HG02852 (cell line): ENCODE results near the gene RMND5B.
"Not testable (repeated sequence)": the region's sequence is repeated elsewhere in the genome, so short reads cannot be mapped to it uniquely, and the experiment has no call there.

ENCODE experiments used
- ATAC-seq: cut with Tn5 transposase; IDR thresholded peaks from one replicate; pipeline ENCODE4 v1.9.1; 2021; ENCODE audit warnings: mild to moderate bottlenecking, moderate library complexity; ENCODE audit not compliant: unreplicated experiment

Gene RMND5B, protein sequence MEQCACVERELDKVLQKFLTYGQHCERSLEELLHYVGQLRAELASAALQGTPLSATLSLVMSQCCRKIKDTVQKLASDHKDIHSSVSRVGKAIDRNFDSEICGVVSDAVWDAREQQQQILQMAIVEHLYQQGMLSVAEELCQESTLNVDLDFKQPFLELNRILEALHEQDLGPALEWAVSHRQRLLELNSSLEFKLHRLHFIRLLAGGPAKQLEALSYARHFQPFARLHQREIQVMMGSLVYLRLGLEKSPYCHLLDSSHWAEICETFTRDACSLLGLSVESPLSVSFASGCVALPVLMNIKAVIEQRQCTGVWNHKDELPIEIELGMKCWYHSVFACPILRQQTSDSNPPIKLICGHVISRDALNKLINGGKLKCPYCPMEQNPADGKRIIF

GRCh38 chr5:178130576-178131445, at the start of gene RMND5B:
RMND5B (plus strand) TSS chr5:178131014; CDS start chr5:178138120, 7,106 bp downstream.
- peak; percentile 86 for ATAC-seq

- no peak for ATAC-seq
These were observed 49.1 kb upstream of the RMND5B start for GRCh38 chr5:178081571-178082243.

DNA sequence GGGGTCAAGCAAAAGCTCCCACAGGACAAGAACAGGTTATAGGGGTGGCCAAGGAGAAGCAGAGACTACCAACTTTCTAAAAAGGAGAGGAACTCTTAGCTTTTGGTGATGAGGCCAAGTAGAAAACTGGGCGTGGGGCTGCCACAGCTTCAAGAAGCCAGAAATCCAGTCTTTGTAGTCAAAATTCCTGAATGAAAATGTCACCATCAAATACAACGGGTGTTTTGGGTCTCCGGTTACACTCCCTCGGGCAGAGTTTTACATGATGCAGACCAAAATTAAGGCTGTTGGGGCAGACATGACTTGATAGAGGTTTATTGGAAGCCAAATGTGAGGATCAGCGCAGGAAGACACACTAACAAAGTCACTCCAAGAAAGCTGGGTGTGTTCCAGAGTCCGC, 46.9 kb upstream of the RMND5B start:
- ATAC-seq = no peak

DNA sequence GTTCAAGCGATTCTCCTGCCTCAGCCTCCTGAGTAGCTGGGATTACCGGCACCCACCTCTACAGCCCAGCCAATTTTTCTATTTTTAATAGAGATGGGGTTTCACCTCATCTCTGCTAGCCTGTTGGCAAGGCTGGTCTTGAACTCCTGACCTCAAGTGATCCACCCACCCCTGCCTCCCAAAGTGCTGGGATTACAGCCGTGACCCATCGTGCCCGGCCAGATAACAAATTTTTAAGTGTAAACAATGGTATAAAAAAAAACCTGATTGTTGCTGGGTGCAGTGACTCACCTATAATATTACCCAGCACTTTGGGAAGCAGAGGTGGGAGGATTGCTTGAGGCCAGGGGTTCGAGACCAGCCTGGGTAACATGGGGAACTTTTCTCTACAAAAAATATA, 45.5 kb upstream of the RMND5B start:
- ATAC-seq = no peak

GRCh38 chr5:178086266-178086665, 44.5 kb upstream of the RMND5B start:
- ATAC-seq = no peak

DNA sequence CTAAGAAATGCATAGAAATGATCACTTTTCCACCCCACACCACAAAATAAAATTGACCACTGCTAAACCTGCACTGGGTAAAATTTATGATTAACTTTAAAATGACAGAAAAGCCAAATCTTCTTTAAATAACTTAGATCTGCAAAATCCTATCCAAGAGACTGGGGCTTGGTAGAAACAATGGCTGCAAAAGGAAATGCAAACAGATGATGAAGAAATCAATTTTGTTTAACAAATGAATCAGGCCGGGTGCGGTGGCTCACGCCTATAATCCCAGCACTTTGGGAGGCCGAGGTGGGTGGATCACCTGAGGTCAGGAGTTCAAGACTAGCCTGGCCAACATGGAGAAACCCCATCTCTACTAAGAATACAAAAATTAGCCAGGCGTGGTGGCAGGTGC, 43.6 kb upstream of the RMND5B start:
- ATAC-seq = not testable (repeated sequence)

DNA sequence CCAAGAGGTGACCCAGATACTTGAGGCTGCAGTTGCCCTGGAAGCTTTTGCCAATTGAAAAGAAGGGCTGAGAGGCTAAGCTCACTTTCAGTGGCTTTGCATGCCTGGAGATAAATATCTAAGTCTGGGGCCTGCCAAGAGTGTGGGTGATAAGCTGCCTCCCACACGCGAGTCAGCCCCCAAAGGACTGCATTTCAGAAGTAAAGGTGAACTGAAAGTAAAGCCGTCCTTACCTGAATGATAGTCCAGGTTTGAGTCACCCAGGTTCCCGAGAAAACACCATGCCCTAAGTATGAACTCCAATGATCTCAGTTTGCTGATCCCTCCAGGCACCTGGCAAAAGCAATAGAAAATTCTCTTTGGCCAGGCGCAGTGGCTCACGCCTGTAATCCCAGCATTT, 40.0 kb upstream of the RMND5B start:
- peak; percentile 61 for ATAC-seq

DNA sequence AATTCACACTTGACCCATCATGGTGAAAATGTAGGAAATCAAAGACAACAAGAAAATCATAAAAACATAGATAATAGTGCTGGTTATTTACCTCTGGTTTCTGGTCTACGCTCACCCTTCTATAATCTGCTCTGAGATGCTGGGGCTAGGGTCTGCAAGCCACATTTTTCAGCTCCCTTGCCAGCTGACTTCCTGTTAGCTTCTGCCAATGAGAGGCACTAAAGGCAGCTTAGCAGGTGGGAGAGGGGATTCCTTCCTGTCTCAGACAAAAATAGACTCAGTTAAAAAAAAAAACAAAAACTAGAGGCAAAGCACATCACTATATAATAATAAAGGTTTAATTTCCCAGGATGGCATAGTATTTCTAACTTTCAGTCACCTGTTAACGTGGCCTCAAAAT, 37.7 kb upstream of the RMND5B start:
- ATAC-seq = no peak

DNA sequence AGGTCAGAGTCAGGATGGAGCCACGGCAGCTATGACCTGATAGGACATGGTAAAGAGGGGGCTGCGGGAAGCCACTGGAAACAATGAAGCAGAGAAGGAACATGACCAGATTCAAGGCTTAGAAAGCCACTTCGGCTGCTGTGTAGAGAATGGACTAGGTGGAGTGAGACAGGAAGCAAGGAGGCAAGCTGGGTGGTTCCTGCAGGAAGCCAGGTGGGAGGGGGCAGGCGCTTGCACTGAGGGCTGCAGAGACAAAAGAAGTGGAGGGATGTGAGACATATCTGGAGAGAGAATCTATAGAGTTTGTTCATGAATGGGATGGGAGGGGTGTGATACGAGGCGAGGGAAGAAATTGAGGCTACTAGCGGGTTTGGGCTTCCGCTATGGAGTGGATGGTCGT, 36.5 kb upstream of the RMND5B start:
- no peak for ATAC-seq

DNA sequence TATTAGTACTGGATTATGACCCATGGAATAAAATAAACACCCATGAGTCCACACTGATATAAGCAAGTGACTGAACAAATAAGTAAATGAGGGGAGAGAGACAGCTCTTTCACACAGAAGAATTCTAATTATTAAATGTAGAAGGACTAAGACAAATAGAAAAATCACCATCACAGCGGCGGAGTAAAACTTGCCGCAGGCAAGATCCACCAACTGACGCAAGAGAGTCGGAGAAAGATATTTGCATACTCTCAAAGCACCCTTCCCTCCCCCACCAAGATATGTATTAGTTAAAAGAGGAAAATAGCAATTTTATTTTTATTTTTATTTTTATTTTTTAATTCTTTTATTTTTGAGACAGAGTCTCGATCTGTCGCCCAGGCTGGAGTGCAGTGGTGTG, 32.1 kb upstream of the RMND5B start:
- ATAC-seq = no peak

- ATAC-seq = no peak
These were observed 27.2 kb upstream of the RMND5B start for GRCh38 chr5:178103612-178104011.

- no peak for ATAC-seq
These were observed 26.3 kb upstream of the RMND5B start for GRCh38 chr5:178104492-178104891.

DNA sequence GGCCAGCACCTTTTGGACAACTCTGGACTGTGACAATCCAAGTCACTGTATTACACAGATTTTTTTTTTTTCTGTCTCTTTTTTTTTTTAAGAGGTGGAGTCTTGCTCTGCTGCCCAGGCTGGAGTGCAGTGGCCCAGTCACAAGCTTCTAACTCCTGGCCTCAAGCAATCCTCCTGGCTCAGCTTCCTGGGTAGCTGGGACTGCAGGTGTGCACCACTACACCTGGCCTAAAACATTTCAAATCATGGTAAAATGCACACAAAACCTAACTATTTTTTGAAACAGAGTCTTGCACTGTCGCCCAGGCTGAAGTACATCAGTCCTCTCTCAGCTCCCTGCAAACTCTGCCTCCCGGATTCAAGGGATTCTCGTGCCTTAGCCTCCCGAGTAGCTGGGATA, 24.7 kb upstream of the RMND5B start:
- ATAC-seq = no peak

DNA sequence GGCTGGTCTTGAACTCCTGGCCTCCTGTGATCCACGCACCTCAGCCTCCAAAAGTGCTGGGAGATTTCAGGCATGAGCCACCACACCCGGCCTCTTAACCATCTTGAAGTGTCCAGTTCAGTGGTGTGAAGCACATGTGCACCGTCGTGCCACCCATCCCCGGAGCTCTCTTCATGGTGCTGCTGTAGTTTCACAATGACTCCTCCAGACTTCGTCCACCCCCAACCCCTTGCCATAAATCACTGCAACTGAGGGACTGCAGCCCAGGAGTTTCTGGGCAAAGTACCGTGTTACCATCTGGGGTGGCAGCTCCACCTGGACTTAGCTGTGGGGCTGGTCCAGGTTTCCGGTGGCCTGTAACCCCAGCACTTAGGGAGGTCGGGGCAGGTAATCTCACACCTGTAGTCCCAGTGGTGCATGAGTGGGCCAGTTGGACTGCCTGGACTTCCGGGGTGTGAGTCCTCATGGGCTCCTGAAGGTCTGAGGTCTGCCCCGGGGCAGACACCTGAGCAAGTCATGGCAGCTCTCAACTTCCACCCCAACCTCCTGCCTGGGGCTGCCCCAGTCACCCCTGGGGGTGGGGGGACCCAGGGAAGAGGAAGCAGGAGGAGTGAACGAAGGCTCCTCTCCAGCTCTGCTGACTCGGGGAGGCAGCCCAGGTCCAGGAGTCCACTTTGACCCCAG, 24.1 kb upstream of the RMND5B start:
- no peak for ATAC-seq

DNA sequence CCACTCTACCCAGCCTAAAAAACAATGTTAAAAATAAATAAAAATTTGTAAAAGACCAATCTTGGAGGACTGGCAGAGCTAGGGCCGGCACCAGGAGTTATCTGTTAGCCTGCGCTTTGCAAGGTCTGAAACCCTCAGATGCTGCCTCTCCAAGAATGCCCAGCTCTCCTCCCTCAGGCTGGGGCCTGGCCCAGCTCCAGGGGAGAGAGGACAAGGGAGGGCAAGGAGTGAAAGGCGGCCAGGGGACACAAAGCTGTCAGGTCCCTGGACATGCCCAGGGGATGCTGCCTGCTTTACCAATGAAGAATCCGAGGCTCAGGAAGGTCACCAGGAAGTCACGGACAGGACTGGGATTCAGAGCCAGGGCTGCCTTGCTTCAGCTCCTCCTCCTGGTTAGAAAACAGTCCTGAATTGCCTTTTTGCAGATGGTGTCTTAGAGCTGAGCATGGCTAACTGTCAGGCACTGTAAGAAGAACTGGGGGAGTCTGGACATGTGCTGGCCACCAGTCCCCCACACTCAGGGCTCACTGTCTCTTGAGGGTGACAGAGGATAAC, 23.0 kb upstream of the RMND5B start:
- ATAC-seq = no peak

- no peak for ATAC-seq
These were observed 22.4 kb upstream of the RMND5B start for GRCh38 chr5:178108446-178108845.

DNA sequence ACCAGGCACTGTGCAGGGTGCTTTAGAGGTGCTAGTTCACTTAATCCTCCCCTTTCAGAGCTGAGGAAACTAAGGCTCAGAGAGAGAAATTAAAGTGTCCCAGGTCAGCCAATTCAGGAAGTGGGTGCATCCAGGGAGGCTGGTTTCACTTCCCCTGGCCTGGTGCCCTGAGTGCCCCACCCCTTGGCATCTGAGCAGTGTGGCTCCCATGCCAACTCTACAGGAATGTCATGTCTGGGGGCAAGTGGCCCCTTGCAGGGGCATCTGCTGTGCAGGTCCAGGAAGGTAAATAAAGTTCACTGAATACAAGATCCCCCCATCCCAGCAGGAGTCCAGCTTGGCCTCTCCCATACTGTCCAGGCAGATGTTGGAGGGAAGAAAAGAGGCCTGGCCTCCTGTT, 21.8 kb upstream of the RMND5B start:
- no peak for ATAC-seq

GRCh38 chr5:178110511-178110910, 20.3 kb upstream of the RMND5B start:
- ATAC-seq = no peak

DNA sequence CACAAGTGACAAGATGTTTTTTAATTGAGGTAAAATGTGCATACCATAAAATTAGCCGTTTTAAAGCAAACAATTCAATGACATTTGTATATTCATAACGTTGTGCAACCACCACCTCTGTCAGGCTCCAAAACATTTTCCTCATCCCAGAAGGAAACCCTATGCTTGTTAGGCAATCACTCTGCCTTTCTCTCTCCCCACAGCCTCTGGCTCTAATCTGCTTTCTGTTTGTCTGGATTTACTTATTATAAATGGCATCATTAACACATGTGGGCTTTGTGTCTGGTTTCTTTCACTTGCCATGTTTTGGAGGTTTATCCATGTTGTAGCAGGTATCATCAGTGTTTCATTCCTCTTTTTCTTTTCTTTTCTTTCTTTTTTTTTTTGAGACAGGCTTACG, 18.9 kb upstream of the RMND5B start:
- ATAC-seq = no peak

DNA sequence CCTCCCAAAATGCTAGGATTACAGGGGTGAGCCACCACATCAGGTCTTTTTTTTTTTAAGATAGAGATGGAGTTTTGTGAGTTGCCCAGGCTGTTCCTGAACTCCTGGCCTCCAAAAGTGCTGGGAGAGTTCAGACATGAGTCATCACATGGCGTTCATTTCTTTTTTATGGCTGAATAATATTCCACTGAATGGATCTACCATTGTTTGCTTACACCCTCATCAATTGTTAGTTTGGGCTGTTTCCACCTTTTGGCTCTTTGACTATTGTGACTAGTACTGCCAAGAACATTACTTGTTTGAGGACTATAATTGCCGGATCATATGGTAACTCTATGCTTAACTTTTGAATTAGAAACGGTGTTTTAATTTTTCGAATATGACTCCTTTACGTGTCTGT, 18.3 kb upstream of the RMND5B start:
- ATAC-seq = no peak
